GM10266 (cell line): ENCODE measurements around the gene IFNK.

ENCODE experiments used
- DNase-seq: peaks from one replicate; pipeline ENCODE4 v3.0.0; 2012; ENCODE audit errors: extremely low spot score
- TF ChIP-seq, protein P1 (sequence below): IDR thresholded peaks from 2 replicates; pipeline ENCODE4 v1.5.1; 2012; ENCODE audit warnings: mild to moderate bottlenecking, low read depth; ENCODE audit not compliant: control insufficient read depth, insufficient read depth; ENCODE audit errors: missing control alignments

IFNK gene

DNA sequence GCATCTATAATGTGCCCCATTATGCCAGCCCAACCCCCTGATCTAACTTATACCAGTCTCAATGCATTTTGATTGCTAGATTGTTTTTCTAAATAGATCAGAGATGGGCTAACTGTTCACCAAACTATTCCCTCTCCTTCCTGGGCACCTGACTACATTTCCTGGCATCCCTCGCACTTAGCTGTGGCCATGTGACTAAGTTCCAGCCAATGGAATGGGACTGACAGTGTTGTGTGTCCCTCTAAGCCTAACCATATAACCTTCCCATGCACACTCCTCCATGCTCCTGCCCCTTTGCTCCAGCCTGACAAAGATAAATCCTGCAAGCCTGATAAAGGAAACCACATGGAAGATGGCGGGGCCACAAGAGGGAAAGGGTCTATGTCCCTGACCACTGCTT is 12.3 kb upstream of the IFNK start:
- TF ChIP-seq, protein P1, sequence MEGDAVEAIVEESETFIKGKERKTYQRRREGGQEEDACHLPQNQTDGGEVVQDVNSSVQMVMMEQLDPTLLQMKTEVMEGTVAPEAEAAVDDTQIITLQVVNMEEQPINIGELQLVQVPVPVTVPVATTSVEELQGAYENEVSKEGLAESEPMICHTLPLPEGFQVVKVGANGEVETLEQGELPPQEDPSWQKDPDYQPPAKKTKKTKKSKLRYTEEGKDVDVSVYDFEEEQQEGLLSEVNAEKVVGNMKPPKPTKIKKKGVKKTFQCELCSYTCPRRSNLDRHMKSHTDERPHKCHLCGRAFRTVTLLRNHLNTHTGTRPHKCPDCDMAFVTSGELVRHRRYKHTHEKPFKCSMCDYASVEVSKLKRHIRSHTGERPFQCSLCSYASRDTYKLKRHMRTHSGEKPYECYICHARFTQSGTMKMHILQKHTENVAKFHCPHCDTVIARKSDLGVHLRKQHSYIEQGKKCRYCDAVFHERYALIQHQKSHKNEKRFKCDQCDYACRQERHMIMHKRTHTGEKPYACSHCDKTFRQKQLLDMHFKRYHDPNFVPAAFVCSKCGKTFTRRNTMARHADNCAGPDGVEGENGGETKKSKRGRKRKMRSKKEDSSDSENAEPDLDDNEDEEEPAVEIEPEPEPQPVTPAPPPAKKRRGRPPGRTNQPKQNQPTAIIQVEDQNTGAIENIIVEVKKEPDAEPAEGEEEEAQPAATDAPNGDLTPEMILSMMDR: no peak
- DNase-seq: no peak

DNA sequence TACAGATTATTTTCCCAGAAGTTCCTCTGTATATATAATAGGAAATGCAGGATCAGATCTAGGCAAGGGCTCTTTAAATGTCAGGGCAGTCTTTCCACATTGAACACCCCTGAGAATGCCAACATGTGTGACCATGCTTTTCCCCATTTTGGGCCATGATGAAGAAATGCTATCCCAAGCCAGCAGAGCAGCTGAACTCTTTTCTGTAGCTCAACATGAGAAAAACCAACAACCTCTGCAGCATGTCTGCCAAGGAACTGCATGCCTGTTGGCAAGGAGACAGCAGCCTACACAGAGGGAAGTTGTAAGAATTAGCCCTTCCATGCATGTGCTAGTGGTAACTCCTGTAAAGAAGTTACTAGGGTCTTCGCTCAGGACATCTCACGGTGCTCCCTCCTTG is 9.5 kb upstream of the IFNK start:
- no peak for DNase-seq
- TF ChIP-seq, protein P1: no peak

DNA sequence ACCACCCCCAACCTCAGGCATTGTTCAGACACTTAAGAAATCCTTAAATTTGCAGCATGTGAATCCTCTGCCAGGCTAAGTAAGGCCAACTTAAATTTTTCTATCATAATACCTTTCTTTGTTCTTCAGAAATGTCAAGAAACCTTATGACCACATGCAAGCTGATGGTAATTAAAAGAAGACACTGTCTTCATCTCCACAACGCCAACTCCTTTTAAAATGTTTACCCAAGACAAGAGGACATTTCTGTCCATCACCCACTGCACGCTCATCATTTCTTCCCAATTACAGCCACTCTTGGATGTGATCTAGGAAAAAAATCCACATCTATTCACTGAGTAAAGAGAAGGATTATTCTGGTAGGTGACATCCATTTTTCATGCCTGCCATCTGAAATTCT is 6.1 kb upstream of the IFNK start:
- TF ChIP-seq, protein P1: no peak
- DNase-seq: no peak

DNA sequence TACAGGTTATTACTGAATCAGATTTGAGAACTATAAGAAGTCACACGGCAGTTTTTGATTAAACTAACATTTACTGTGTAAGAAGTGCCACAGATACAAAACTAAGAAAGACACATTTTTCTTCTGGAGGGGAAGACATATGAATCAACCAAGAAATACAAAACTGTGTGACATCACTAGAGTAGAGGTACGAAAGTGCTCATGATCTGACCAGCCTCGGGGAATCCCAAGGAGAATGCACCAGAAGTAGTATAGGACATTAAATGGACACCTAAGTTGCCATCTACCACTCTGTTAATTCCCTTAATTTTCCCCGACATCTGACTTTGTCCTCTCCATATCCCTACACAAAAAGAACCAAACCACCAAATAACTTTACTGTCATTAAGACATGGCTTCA is 5.3 kb upstream of the IFNK start:
- no peak for DNase-seq
- TF ChIP-seq, protein P1: no peak

DNA sequence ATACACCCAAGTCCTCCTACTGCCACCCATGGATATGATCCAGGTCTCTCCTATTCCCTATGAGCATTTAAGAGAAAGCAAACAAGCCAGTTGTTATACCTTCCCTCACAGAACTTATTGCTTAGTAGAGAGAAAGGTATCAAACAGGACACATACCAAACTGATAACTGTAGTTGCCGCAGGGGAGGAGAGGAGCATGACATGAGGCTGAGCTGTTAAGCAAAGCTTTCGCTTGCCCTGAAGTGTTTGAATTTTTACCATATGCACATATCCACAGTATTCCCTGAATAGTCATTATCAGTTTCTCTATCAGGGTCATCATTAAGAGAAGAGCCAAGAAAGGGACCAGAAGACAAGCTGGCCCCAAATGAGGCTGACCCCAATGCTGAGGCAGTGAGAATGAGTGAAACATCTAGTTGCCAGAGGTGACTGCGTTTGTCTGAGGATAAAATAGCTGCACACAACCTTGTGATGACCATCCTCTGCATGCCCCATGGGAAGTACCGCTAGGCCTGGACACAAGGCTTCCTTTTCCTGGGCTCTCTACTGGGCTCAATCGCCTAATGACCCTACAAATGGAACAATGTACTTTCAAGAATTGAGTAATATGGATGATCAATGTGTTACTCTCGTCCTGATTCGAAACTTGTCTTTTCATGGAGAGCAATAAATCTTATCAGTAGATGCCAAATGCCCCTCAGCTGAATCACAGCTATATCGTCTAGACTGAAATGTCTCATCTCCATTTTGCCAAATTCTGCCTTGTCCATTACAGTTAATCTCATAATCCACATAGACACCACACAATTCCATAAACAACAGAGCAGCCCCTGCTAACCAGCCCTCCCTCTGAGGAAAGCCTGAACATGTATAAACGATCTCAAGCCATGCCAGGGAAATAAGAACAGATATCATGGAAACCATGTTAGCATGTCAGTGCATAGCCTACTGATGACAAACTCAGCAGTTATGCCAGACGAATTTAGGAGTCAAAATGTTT is 4.3 kb upstream of the IFNK start:
- no peak for DNase-seq
- TF ChIP-seq, protein P1: no peak

DNA sequence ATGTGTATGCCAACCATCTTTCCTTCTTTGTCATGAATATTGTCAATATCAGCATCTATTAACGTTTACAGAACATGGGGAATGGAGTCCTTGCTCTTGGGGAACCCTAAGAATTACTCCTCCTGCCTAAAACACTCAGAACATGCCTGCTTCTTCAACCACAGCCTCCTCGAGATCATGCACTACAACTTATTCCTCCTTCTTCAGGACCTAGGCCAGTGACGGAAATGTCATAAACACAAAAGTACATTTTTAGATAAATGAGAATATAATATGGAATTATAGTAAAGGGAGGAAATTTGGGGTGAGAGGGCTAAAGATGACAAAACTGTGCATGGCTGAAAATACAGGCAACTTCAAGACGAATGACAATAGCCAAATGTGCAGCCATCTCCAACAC is 3.1 kb upstream of the IFNK start:
- TF ChIP-seq, protein P1: no peak
- no peak for DNase-seq

DNA sequence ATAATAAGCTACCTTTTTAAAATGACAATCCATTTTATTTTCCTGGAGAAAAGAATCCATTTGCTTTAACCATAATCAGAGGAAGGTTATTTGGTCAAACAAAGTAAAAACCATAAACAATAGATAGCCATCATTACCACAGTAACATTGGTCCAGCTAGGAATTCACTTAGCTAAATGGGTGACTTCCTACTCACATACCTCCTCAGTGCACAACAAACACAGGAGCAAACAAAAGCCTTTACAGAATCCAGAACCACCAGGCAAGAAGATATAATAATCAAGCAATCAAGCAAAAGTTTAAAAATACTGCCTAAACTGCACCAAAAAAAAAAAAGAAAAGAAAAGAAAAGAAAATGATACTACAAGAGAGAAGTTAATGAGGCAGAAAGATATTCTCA is 949 bp upstream of the IFNK start:
- DNase-seq: no peak
- TF ChIP-seq, protein P1: no peak
